ENCODE measurements around the gene FIGNL1.

DNA sequence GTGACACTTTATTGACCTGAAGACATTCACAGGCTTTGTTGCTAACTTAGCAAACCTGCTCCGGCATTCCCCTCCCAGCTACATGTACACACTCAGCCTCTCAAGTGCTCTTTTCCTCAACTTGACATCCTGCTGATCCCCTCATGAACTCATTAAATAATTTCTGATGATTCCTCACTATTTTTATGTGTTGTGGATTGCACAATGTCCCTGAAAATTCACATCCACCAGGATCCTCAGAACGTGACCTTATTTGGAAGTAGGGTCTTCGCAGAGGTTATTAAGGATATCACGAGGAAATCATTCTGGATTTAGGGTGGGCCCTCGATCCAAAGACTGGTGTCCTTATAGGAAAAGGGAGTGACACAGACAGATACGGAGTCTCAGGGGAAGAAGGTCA lies 27.3 kb downstream of the FIGNL1 start:
- TF ChIP-seq, protein P1, sequence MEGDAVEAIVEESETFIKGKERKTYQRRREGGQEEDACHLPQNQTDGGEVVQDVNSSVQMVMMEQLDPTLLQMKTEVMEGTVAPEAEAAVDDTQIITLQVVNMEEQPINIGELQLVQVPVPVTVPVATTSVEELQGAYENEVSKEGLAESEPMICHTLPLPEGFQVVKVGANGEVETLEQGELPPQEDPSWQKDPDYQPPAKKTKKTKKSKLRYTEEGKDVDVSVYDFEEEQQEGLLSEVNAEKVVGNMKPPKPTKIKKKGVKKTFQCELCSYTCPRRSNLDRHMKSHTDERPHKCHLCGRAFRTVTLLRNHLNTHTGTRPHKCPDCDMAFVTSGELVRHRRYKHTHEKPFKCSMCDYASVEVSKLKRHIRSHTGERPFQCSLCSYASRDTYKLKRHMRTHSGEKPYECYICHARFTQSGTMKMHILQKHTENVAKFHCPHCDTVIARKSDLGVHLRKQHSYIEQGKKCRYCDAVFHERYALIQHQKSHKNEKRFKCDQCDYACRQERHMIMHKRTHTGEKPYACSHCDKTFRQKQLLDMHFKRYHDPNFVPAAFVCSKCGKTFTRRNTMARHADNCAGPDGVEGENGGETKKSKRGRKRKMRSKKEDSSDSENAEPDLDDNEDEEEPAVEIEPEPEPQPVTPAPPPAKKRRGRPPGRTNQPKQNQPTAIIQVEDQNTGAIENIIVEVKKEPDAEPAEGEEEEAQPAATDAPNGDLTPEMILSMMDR (conservative IDR thresholded peaks at IDR 0.05; ENCODE audit: low read length), result no peak
- TF ChIP-seq EZH2phosphoT487 (IDR thresholded peaks at IDR 0.05; ENCODE audit: borderline replicate concordance), result no peak

Measured in Loucy (cell line).